Transverse colon (tissue), 3 donors: Measurements from ENCODE around the gene TM6SF1.

Experiments used
- CTCF ChIP-seq, 5 experiments: fragments of 200-600 bp in 3 of 5; fragments of 450-650 bp in 2 of 5; sonication (generic) in 3 of 5; IDR thresholded peaks; 1 replicate in 2 of 5; 2 replicates in 3 of 5; pipeline ENCODE4 v1.5.1; 2016 to 2017; ENCODE audit warnings: antibody characterized with exemption in 5 of 5, inconsistent platforms in 3 of 5, mild to moderate bottlenecking in 2 of 5, moderate library complexity in 1 of 5
- EP300 ChIP-seq: sonication (generic); formaldehyde crosslinking; IDR thresholded peaks from one replicate; pipeline ENCODE4 v1.6.1; 2017; ENCODE audit warnings: antibody characterized with exemption, low read depth

DNA sequence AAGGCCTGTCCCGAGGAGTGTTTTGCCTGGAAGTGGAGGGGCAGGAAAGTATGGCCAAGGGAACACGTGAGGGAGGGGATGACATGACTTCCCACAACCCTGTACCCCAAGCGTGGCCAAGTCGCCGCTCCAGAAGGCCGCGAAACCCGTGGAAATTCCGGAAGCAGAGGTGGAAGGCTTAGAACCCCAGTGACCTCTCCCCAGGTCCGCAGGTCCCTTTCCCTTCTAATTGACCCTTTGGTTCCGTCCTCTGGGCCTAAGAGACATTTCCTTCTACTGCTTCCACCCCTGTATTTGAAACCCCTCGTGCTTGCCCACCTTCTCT lies 39.8 kb upstream of the TM6SF1 start:
- TF ChIP-seq CTCF (IDR thresholded peaks at IDR 0.05): no peak
- no peak for TF ChIP-seq EP300
